SK-N-SH treated with all-trans-retinoic acid at 6 μM for 48 hours (cell line): ENCODE results near the gene SCN1A.

Source experiments
- OSR1 ChIP-seq: fragments of 250-450 bp; sonication (Bioruptor Pico); IDR thresholded peaks from 2 replicates; pipeline ENCODE4 v1.8.0; 2022; ENCODE audit warnings: moderate library complexity, mild to moderate bottlenecking, inconsistent platforms
- PATZ1 ChIP-seq: fragments of 250-450 bp; sonication (Bioruptor Pico); IDR thresholded peaks from 2 replicates; pipeline ENCODE4 v1.8.0; 2020; ENCODE audit warnings: mild to moderate bottlenecking, moderate library complexity, borderline replicate concordance
- PPARA ChIP-seq: fragments of 250-450 bp; sonication (Bioruptor Pico); IDR thresholded peaks from 2 replicates; pipeline ENCODE4 v1.5.0; 2020; ENCODE audit warnings: mild to moderate bottlenecking, borderline replicate concordance
- RARB ChIP-seq: fragments of 250-450 bp; sonication (Bioruptor Pico); IDR thresholded peaks from 2 replicates; pipeline ENCODE4 v1.8.0; 2021; ENCODE audit warnings: mild to moderate bottlenecking, moderate library complexity
- ZNF70 ChIP-seq: fragments of 450-650 bp; formaldehyde crosslinking; IDR thresholded peaks from 2 replicates; pipeline ENCODE4 v1.5.0; 2020; ENCODE audit warnings: mild to moderate bottlenecking, moderate library complexity

- TF ChIP-seq OSR1 (CRISPR knock-in tag) (no peak), RARB (CRISPR knock-in tag) (no peak), PATZ1 (no peak), PPARA (CRISPR knock-in tag) (no peak), ZNF70 (CRISPR knock-in tag) (no peak)
These were observed 96.8 kb downstream of the SCN1A start for GRCh38 chr2:166031054-166031453.
